C4-2B (cell line): ENCODE measurements around the gene ZFP3.
"Not testable (repeated sequence)": the region's sequence is repeated elsewhere in the genome, so short reads cannot be mapped to it uniquely, and the experiment has no call there.

Experiments used
- H3K27ac ChIP-seq: fragments of 450-650 bp; 2 replicates; pipeline ENCODE4 v1.5.1; 2017
- ZFX ChIP-seq: fragments of 450-650 bp; IDR thresholded peaks from 2 replicates; pipeline ENCODE4 v1.6.1; 2017
- TF ChIP-seq, protein P1 (sequence below): fragments of 450-650 bp; conservative IDR thresholded peaks from 2 replicates; pipeline ENCODE4 v1.5.1; 2017; ENCODE audit warnings: mild to moderate bottlenecking

ZFP3 gene

DNA sequence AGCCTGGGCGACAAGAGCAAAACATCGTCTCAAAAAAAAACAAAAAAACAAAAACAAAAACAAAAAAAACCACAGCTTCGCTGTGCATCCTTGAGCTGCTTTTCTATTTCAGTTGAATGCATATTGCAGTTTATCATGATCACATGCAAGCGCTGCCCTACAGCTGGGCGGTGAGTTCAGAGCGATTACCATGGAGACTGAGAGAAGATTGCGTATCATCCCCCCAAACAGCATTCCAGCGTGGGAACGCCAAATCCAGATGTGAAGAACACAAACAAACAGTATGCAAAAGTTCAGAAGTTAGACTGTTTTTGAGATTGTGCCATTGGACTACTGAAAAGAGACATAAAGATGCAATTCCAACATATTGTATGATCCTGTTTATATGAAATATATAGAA is 28.0 kb upstream of the ZFP3 start:
- H3K27ac ChIP-seq: no peak overlapping the region
- TF ChIP-seq, protein P1, sequence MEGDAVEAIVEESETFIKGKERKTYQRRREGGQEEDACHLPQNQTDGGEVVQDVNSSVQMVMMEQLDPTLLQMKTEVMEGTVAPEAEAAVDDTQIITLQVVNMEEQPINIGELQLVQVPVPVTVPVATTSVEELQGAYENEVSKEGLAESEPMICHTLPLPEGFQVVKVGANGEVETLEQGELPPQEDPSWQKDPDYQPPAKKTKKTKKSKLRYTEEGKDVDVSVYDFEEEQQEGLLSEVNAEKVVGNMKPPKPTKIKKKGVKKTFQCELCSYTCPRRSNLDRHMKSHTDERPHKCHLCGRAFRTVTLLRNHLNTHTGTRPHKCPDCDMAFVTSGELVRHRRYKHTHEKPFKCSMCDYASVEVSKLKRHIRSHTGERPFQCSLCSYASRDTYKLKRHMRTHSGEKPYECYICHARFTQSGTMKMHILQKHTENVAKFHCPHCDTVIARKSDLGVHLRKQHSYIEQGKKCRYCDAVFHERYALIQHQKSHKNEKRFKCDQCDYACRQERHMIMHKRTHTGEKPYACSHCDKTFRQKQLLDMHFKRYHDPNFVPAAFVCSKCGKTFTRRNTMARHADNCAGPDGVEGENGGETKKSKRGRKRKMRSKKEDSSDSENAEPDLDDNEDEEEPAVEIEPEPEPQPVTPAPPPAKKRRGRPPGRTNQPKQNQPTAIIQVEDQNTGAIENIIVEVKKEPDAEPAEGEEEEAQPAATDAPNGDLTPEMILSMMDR: no peak
- no peak for TF ChIP-seq ZFX

GRCh38 chr17:5055543-5055942 is 22.7 kb upstream of the ZFP3 start:
- TF ChIP-seq, protein P1: no peak
- no peak for TF ChIP-seq ZFX
- H3K27ac ChIP-seq: no peak overlapping the region

GRCh38 chr17:5065227-5065744 is 13.0 kb upstream of the ZFP3 start:
- no peak overlapping the region for H3K27ac ChIP-seq
- TF ChIP-seq, protein P1: no peak
- no peak for TF ChIP-seq ZFX

DNA sequence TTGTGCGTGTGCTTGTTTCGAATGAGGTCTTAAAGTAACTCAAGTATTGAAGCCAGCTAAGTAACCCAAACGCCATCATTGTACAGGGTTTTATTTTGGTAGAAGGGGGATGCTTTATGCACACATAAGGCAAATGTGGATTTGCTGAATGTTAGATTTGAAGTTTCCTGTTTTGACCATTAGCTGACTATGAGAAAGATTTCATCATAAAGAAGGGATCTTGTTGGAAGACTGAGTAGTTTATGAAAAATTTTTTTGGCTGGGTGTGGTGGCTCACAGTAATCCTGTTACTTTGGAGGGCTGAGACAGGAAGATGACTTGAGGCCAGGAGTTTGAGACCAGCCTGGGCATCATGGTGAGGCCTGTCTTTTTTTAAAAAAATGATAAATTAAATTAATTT is 10.0 kb upstream of the ZFP3 start:
- H3K27ac ChIP-seq: no peak overlapping the region
- TF ChIP-seq ZFX: no peak
- TF ChIP-seq, protein P1: no peak

DNA sequence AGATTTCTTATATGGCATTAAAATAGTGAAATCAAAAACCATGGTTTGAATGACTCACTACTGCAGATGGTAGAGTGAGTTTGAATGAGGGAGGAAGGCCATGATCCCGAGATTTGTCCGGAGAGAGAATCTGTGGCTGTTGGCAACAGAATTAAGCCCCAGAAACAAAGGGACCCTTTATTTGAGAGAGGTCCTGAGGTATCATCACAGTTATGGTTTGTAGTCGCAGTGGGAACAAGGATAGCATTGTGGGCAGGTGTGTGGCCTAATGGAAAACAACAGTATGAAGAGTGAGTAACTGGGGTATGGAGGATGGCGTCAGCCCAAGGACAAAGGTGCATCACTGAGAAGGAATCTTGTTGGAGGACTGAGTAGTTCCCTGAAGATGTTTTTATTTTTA is 8.5 kb upstream of the ZFP3 start:
- no peak overlapping the region for H3K27ac ChIP-seq
- TF ChIP-seq ZFX: no peak
- TF ChIP-seq, protein P1: no peak

- H3K27ac ChIP-seq: not testable (repeated sequence)
Measured at GRCh38 chr17:5075472-5075871, 2.8 kb upstream of the ZFP3 start.

DNA sequence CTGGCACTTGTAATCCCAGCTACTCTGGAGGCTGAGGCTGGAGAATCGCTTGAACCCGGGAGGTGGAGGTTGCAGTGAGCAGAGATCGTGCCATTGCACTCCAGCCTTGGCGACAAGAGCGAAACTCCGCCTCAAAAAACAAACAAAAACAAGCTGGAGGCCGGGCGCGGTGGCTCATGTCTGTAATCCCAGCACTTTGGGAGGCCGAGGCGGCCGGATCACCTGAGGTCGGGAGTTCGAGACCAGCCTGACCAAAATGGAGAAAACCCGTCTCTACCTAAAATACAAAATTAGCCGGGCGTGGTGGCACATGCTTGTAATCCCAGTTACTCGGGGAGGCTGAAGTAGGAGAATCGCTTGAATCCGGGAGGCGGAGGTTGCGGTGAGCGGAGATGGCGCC is 992 bp upstream of the ZFP3 start:
- H3K27ac ChIP-seq: not testable (repeated sequence)

DNA sequence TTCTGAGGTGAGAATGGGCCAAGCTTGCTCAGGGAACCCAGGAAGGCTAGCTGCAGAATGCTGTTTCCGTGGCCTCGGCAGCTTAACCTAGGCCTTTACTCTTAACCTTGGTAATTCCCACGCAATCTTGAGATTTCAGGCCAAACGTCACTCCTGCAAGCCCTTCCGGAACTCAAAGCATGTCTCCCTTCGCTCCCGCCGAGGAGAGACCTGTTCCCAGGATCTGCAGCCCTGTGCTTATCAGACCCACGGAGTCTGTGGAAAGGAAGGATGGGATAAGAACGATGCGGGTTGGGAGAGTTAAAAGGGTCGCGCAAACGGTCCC is 524 bp upstream of the ZFP3 start:
- H3K27ac ChIP-seq: no peak overlapping the region
- TF ChIP-seq ZFX: no peak
- TF ChIP-seq, protein P1: no peak

DNA sequence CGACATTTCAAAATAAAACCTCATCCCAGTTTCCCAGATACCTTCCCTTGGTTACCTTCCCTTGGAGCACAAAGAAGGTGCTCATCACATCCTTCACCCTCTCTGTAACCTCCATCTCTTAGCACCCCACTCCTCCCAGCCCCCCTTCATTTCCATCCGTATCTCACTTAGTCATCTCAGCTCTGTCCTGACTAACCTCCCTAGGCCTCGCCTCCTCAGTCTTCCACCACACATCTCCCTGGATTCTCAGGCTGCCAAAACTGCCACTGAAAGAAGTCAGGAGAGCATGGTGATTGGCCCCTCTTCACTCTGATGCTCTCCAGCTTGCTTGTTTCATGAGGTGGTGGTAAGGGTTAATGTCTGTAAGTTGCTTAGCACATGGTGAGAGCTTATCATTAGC is 2.3 kb downstream of the ZFP3 start:
- TF ChIP-seq, protein P1: no peak
- no peak for TF ChIP-seq ZFX
- H3K27ac ChIP-seq: no peak overlapping the region
